C4-2B (cell line): Measurements from ENCODE around the gene CHST11.

Experiments used
- H3K27ac ChIP-seq: fragments of 450-650 bp; 2 replicates; pipeline ENCODE4 v1.5.1; 2017
- ZFX ChIP-seq: fragments of 450-650 bp; IDR thresholded peaks from 2 replicates; pipeline ENCODE4 v1.6.1; 2017
- TF ChIP-seq, protein P1 (sequence below): fragments of 450-650 bp; conservative IDR thresholded peaks from 2 replicates; pipeline ENCODE4 v1.5.1; 2017; ENCODE audit warnings: mild to moderate bottlenecking

Gene CHST11

DNA sequence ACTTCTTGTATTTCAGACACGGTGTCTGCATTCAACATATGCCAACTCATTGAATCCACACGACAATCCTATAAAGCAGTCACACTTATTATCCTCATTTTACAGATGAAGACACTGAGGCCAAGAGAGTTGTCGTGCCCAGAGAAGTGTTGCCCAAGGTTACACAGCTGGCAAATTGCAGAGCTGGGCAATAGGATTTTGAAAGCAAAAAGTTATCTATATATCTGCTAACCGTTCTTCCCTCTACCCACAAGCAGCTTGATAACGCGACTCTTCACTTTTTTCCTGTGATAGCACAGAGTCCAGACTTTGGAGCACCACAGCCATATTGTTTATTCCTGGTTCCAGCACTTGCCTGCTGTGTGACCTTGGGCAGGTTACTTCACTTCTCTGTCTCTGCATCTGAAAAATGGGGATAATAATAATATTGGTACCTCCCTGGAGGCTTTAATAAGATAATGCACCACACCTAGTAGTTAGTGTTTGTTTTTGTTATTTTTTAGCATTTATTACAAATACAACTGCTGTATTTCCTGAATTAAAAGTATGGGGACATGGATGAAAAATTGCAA, 82.2 kb downstream of the CHST11 start:
- no peak overlapping the region for H3K27ac ChIP-seq
- TF ChIP-seq, protein P1, sequence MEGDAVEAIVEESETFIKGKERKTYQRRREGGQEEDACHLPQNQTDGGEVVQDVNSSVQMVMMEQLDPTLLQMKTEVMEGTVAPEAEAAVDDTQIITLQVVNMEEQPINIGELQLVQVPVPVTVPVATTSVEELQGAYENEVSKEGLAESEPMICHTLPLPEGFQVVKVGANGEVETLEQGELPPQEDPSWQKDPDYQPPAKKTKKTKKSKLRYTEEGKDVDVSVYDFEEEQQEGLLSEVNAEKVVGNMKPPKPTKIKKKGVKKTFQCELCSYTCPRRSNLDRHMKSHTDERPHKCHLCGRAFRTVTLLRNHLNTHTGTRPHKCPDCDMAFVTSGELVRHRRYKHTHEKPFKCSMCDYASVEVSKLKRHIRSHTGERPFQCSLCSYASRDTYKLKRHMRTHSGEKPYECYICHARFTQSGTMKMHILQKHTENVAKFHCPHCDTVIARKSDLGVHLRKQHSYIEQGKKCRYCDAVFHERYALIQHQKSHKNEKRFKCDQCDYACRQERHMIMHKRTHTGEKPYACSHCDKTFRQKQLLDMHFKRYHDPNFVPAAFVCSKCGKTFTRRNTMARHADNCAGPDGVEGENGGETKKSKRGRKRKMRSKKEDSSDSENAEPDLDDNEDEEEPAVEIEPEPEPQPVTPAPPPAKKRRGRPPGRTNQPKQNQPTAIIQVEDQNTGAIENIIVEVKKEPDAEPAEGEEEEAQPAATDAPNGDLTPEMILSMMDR, result no peak
- TF ChIP-seq ZFX, result no peak

DNA sequence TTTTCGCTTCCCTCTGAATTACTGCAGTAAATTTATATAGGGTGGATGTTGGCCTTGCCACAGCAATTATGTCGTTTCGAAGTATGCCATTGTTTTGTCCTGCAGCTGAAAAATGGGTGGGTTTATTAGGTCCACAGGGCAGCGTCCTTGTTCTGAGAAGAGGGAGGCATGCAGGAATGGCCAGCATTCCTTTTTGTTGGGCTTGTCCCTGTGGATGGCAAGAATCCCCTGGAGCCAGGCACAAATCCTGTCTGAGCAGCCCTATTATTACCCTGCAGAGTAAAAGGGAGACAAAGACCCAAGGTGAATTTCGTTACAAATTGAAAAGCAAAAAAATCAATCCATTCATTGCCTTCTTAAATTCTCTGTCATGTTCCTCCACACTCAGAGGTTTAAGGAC, 88.1 kb downstream of the CHST11 start:
- TF ChIP-seq, protein P1, result no peak
- TF ChIP-seq ZFX, result no peak
- H3K27ac ChIP-seq, result no peak overlapping the region

DNA sequence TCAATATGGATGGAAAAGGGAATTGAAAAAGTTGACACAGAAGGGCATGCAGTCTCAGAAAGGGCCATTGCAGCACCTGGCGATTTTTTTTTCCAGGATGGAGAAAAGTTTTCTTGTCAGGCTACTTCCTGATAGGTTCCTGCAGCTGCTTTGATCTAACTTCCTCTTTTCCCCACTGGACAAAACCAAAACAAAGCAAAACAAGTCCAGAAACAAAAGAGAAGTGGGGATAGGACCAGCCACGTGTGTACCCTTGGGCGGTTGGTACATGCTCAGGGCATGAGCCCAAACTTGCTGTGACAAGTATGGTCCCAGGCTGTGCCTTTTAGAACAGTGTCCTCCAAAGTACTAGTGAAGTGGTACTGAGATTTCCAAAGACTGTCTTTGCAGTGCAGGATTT, 89.8 kb downstream of the CHST11 start:
- no peak overlapping the region for H3K27ac ChIP-seq
- TF ChIP-seq, protein P1, result no peak
- no peak for TF ChIP-seq ZFX

DNA sequence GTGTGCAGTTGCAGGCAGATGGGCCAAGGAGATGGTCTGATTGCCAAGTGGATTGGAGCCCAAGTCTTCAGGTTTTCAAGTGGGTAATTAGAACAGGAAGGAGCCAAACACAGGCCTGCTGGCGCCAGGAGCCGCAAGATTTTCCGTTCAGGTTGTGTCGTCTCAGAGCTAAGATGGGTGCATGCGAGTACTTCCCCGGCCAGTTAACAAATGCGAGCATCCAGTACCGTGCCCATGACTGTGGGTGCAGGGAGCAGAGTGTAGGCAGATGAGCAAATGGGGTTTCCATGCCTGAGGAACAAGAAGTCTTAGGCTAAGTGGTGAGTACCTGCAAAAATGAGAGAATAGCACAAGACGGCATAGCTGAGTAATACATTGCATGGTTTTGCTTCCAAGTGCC, 90.5 kb downstream of the CHST11 start:
- TF ChIP-seq, protein P1, result no peak
- TF ChIP-seq ZFX, result no peak
- no peak overlapping the region for H3K27ac ChIP-seq

DNA sequence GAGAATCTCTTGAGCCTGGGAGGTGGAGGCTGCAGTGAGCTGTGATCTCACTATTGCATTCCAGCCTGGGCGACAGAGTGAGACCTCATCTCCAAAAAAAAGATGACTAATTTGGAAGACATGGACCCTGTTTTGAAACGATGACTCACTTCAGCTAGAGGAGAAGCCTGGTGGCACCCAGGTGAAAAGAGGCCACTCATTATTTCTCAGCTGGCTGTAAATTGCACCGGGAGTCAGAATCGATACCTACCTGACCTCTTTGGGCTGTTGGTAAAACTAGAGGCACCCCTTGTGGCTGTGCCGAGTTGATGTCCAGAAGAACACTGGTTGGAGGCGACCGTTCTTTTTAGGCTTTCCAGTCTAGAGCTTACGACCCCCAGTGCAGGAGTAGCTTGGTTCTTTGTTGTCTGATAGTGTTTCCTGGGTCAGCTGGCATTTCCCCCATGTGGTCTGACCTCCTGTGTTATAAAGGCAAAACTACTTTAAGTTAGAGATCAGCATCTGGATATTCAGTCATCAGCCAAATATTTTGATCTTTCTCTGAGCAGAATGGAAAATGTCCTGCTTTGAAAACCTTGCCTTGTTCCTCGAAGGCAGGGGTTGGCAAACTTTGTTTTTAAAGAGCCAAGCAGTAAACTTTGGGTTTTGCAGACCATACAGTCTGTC, 93.2 kb downstream of the CHST11 start:
- no peak overlapping the region for H3K27ac ChIP-seq
- TF ChIP-seq, protein P1, result no peak
- no peak for TF ChIP-seq ZFX

DNA sequence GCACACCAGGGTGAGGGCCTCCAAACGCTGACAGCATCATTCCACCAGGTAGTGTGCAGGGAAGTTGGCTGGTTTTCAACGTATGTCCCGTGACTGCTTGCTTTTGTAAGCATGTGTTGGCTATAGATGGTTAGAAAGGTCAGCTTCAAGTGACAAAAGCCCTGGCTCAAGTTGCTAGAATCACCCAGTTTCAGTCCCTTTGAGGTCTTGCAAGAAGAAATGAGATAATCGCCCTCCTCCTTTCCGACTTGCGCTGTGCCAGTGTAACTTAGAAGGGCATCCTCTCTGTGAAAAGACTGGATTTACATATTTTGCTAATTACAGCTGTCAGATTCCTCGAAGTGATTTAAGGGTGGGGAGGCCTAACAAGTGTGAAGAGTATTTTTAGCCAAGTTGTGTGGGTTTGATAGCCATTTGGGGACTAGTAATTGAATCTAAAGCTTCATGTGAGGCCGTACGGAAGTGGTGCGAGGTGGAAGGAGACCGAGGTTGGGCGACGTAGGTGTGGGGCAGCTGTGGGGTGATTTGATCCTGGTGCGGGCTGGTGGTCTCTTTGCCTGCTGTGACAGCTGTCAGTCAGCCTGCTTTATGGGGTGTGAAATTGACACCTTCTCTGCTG, 94.7 kb downstream of the CHST11 start:
- no peak for TF ChIP-seq ZFX
- TF ChIP-seq, protein P1, result no peak
- no peak overlapping the region for H3K27ac ChIP-seq

DNA sequence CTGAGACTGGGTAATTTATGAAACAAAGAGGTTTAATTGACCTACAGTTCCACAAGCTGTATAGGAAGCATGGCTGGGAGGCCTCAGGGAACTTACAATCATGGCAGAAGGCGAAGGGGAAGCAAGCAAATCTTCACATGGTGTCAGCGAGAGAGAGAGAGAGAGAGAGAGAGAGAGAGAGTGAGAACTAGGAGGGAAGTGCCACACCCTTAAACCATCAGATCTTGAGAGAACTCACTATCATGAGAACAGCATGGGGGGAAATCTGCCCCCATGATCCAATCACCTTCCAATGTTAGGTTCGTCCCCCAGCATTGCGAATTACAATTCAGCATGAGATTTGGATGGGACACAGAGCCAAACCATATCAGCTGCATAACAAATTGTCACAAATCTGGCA, 96.7 kb downstream of the CHST11 start:
- no peak overlapping the region for H3K27ac ChIP-seq
- TF ChIP-seq ZFX, result no peak

DNA sequence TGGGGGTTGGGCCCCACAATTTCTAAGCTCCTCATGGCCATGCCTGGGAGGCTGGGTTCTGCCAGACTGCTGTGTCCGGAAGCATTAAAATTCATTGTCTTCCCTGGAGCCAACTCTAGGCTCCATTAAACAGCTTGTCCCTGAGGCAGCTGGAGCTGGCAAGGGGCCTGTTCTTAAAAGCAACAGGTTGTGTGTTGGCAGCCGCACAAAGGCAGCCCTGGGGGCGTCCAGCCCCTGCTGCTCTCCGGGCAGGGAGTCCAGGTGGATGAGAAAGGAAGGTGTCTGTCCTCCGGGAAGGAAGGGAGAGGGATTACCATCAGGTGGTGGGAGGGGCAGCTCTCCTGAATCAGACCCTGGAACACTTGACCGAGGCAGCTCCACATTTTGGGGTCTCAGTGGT, 98.9 kb downstream of the CHST11 start:
- TF ChIP-seq ZFX, result no peak
- TF ChIP-seq, protein P1, result no peak
- no peak overlapping the region for H3K27ac ChIP-seq
